IMR-90 (cell line): Measurements from ENCODE around the gene SNTA1. TPM values are rescaled to one million over a fixed set of nuclear protein-coding genes. Genes with fewer than 3 reads are reported as not detected.

Source experiments
- polyA plus RNA-seq, 3 experiments: library from polyadenylated mRNA; depleted of rRNA; stranded (reverse); fragments of >200 nt; gene quantifications; 2 replicates each; pipeline ENCODE4 v1.2.3, GENCODE V29; 2012; ENCODE audit warnings: low replicate concordance in 1 of 3
- total RNA-seq: library from RNA; depleted of rRNA; stranded (reverse); fragments of >200 nt; gene quantifications from 2 replicates; pipeline ENCODE4 v1.2.3, GENCODE V29; 2012; rRNA removed

The SNTA1 gene
- total and polyA plus RNA-seq, 2 of the 4 experiments (the other 2 are of a cell fraction), result 10.6 to 15.4 TPM

Other genes starting within 250 kb of the SNTA1 start
- gene BPIFA3, start 226.4 kb downstream of the SNTA1 start, total RNA-seq, result not detected in 2 replicates
- gene BPIFA3, start 226.4 kb downstream of the SNTA1 start, polyA plus RNA-seq (2012; rRNA removed), result not detected in 2 replicates
- not detected in 2 replicates for gene BPIFA1, start 207.8 kb downstream of the SNTA1 start, total RNA-seq
- not detected in 2 replicates for gene BPIFA1, start 207.8 kb downstream of the SNTA1 start, polyA plus RNA-seq (2012; rRNA removed)
- not detected in 2 replicates for gene BPIFB1, start 160.5 kb downstream of the SNTA1 start, total RNA-seq
- gene BPIFB1, start 160.5 kb downstream of the SNTA1 start, polyA plus RNA-seq (2012; rRNA removed), result not detected in 2 replicates
- gene CDK5RAP1, start 42.2 kb downstream of the SNTA1 start, total RNA-seq, result 22.2 and 28.1 TPM in 2 replicates
- gene CDK5RAP1, start 42.2 kb downstream of the SNTA1 start, polyA plus RNA-seq (2012; rRNA removed), result 21.7 and 23.9 TPM in 2 replicates
- 3.3 and 3.8 TPM in 2 replicates for gene CBFA2T2, start 46.3 kb upstream of the SNTA1 start, total RNA-seq
- gene CBFA2T2, start 46.3 kb upstream of the SNTA1 start, polyA plus RNA-seq (2012; rRNA removed), result 6.2 and 6.3 TPM in 2 replicates
- under 0.01 TPM in 2 replicates for gene C20orf144, start 218.6 kb upstream of the SNTA1 start, total RNA-seq
- gene C20orf144, start 218.6 kb upstream of the SNTA1 start, polyA plus RNA-seq (2012; rRNA removed), result 0.16 and 0.19 TPM in 2 replicates
- 0.18 and 0.28 TPM in 2 replicates for gene ACTL10, start 223.2 kb upstream of the SNTA1 start, total RNA-seq
- gene ACTL10, start 223.2 kb upstream of the SNTA1 start, polyA plus RNA-seq (2012; rRNA removed), result 0.43 and 0.49 TPM in 2 replicates
- gene NECAB3, start 230.7 kb upstream of the SNTA1 start, total RNA-seq, result 8.6 and 10.0 TPM in 2 replicates
- gene NECAB3, start 230.7 kb upstream of the SNTA1 start, polyA plus RNA-seq (2012; rRNA removed), result 28.4 and 28.5 TPM in 2 replicates
- gene E2F1, start 242.6 kb upstream of the SNTA1 start, total RNA-seq, result 10.6 and 10.9 TPM in 2 replicates
- gene E2F1, start 242.6 kb upstream of the SNTA1 start, polyA plus RNA-seq (2012; rRNA removed), result 14.0 and 14.6 TPM in 2 replicates